ENCODE data around the gene TXNIP. TPM values are rescaled to one million over a fixed set of nuclear protein-coding genes. Genes with fewer than 3 reads are reported as not detected.

The TXNIP gene
- total RNA-seq, 1 experiment from 2014 or later: 2.5 TPM

GRCh38 chr1:146007489-146008133, 11.2 kb upstream of the TXNIP start:
- DNase-seq (ENCODE audit: low read depth, low spot score): no peak
- no TSS peak for BruUV-seq (replicated peaks)
- Histone ChIP-seq H3K4me2 (ENCODE audit: low read length) (peak overlapping the region; percentile 50; the same call in 1 of the 2 replicates), H3K27me3 (ENCODE audit: insufficient read depth, low read length) (no peaks in the 10 kb centered on the region), H3K9me3 (ENCODE audit: control insufficient read depth in 1 of 2, insufficient read depth in 1 of 2, low read depth in 1 of 2, low read length in 2 of 2) (no peaks in the 10 kb centered on the region), H2AFZ (ENCODE audit: low read depth, low read length, poor library complexity, severe bottlenecking) (peak overlapping the region; percentile 100), H3K9ac (ENCODE audit: low read length) (no peak overlapping the region), H3K36me3 (ENCODE audit: control insufficient read depth in 1 of 2, insufficient read depth in 2 of 2, low read length in 2 of 2) (no peaks in the 10 kb centered on the region), H3K27ac (ENCODE audit: low read depth, low read length) (no peak overlapping the region), H3K9me2 (ENCODE audit: insufficient read depth) (no peaks in the 10 kb centered on the region), H3K4me1 (ENCODE audit: control insufficient read depth in 1 of 2, insufficient read depth in 2 of 2, low read length in 2 of 2) (peaks cover 0 to 6% of the 10 kb centered on the region in 2 experiments; a peak in 2 of 4 replicates), H3K79me2 (ENCODE audit: insufficient read depth, low read length) (no peaks in the 10 kb centered on the region), H3K4me3 (replicated peaks in 1 of 2; ENCODE audit: low read depth in 1 of 2, low read length in 2 of 2) (no peak overlapping the region), H4K20me1 (ENCODE audit: insufficient read depth) (no peaks in the 10 kb centered on the region)
- ChIA-PET CTCF (interaction anchor here (0.6 to 4.7 kb wide), 18 partner anchors 9 to 163 kb away, joined by 3 to 45 read pairs (median 5); partner anchors contain the start of genes ANKRD34A, HJV, LIX1L and NUDT17), POLR2A (interaction anchor here (0.9 to 2.8 kb wide), 4 partner anchors 10 to 80 kb away, joined by 3 to 19 read pairs (median 3); partner anchors contain the start of gene RBM8A), RAD21 (ENCODE audit: low non-redundant PET in 1 of 2, low total read pairs in 2 of 2, uncharacterized antibody in 2 of 2, unreplicated experiment in 2 of 2) (interaction anchor here (0.8 to 1.7 kb wide), 4 partner anchors 28 to 31 kb away, joined by 3 to 13 read pairs (median 4); no protein-coding TSS in a partner anchor)
- no peak for ATAC-seq
- intact Hi-C loops (cut with micrococcal nuclease): loop anchor here (1.0 to 10.0 kb wide), 2 partner anchors 30 to 63 kb away; no protein-coding TSS in a partner anchor
- TF ChIP-seq SIN3A (IDR thresholded peaks at IDR 0.05; ENCODE audit: low read depth) (no peak), ZFX (IDR thresholded peaks at IDR 0.05) (no peak), ZBTB33 (IDR thresholded peaks at IDR 0.05; ENCODE audit: extremely low read depth, insufficient replicate concordance, low read length) (no peak), EGR1 (IDR thresholded peaks at IDR 0.05; ENCODE audit: low read depth) (no peak), CEBPB (IDR thresholded peaks at IDR 0.05; ENCODE audit: low read depth) (no peak), SRF (IDR thresholded peaks at IDR 0.05; ENCODE audit: low read depth) (no peak), ELF1 (IDR thresholded peaks at IDR 0.05; ENCODE audit: borderline replicate concordance, low read depth) (no peak), POLR2A (IDR thresholded peaks at IDR 0.05; ENCODE audit: borderline replicate concordance, extremely low read depth, insufficient read depth, insufficient read length) (no peak), RAD21 (IDR thresholded peaks at IDR 0.05; ENCODE audit: low read depth) (no peak), REST (IDR thresholded peaks at IDR 0.05; ENCODE audit: low read depth) (no peak), ATF3 (IDR thresholded peaks at IDR 0.05) (no peak), EZH2 (IDR thresholded peaks at IDR 0.05) (no peak), YY1 (IDR thresholded peaks at IDR 0.05; ENCODE audit: extremely low read depth, insufficient replicate concordance, low read depth, low read length) (no peak), FOSL1 (IDR thresholded peaks at IDR 0.05; ENCODE audit: low read depth) (no peak), ZNF274 (IDR thresholded peaks at IDR 0.05; ENCODE audit: low read depth, low read length) (no peak), SP1 (IDR thresholded peaks at IDR 0.05; ENCODE audit: low read depth) (no peak), EZH2phosphoT487 (IDR thresholded peaks at IDR 0.05; ENCODE audit: borderline replicate concordance) (no peak), JUND (IDR thresholded peaks at IDR 0.05) (no peak), TCF7L2 (IDR thresholded peaks at IDR 0.05; ENCODE audit: borderline replicate concordance, extremely low read depth, insufficient read depth, insufficient read length) (no peak)
